ENCODE results near the gene CRYL1. TPM values are rescaled to one million over a fixed set of nuclear protein-coding genes. Genes with fewer than 3 reads are reported as not detected.
A peak's percentile ranks its signal among the peaks of the same experiment; 100 is the strongest.

The CRYL1 gene
- total and polyA plus RNA-seq, 9 of the 15 experiments (the other 6 are each of a cell fraction or from before 2014, with no cell fraction given): 1.0 to 6.9 (median 2.4) TPM

GRCh38 chr13:20426766-20427448 lies 98.8 kb downstream of the CRYL1 start:
- peaks cover 6 to 25% of the 10 kb centered on the region in 2 experiments; a peak in 4 of 5 replicates for H3K27me3 ChIP-seq (ENCODE audit: control insufficient read depth in 2 of 2, insufficient read depth in 2 of 2, low read length in 2 of 2)
- no peak overlapping the region for H3K4me2 ChIP-seq (ENCODE audit: insufficient read depth, low read length)
- no peaks in the 10 kb centered on the region for H3K36me3 ChIP-seq (ENCODE audit: control insufficient read depth, insufficient read depth, low read length)
- ATAC-seq: no peak
- no peak overlapping the region for H2AFZ ChIP-seq (ENCODE audit: low read depth, low read length)
- in situ Hi-C loops (cut with MboI): no loop called here
- no peak for FAIRE-seq
- no peak overlapping the region for H3K27ac ChIP-seq (ENCODE audit: extremely low read depth, low read depth, low read length)
- ChIA-PET CTCF (ENCODE audit: low intra/inter-chr PET ratio) (no interaction called here), POLR2A (no interaction called here)
- no peaks in the 10 kb centered on the region for H3K9me3 ChIP-seq (replicated peaks; ENCODE audit: control insufficient read depth, insufficient read depth, low read depth, low read length)
- no peaks in the 10 kb centered on the region; a peak in 2 of 5 replicates for H3K4me1 ChIP-seq (replicated peaks in 1 of 2; ENCODE audit: control insufficient read depth in 2 of 2, insufficient read depth in 2 of 2, low read length in 2 of 2)
- no peak for DNase-seq (ENCODE audit: extremely low read depth in 1 of 4, low spot score in 3 of 4)
- H3K9ac ChIP-seq (ENCODE audit: insufficient read depth in 1 of 2, low read depth in 2 of 2, low read length in 2 of 2): no peak overlapping the region
- no peak overlapping the region for H3K4me3 ChIP-seq
- no TSS peak for BruUV-seq (replicated peaks)
- H3K79me2 ChIP-seq (ENCODE audit: control insufficient read depth, insufficient read depth, low read length): no peaks in the 10 kb centered on the region
- H3K9me1 ChIP-seq (ENCODE audit: control insufficient read depth, insufficient read depth, low read length): no peaks in the 10 kb centered on the region
- intact Hi-C loops (cut with micrococcal nuclease): no loop called here
- no peaks in the 10 kb centered on the region for H4K20me1 ChIP-seq (replicated peaks; ENCODE audit: control insufficient read depth, insufficient read depth, low read length)
- WGBS (ENCODE audit: insufficient coverage, low coverage, missing lambda C conversion rate): 3% methylated on average over 11 of the region's 11 CpGs
- peak; percentile 53; the same call in 1 of the 2 replicates for TF ChIP-seq CBFA2T2 (conservative IDR thresholded peaks at IDR 0.05)
- TF ChIP-seq TOE1 (IDR thresholded peaks at IDR 0.05; ENCODE audit: borderline replicate concordance): peak; percentile 81; the same call in 1 of the 2 replicates
- no peak for TF ChIP-seq TOE1 (CRISPR knock-in tag; IDR thresholded peaks at IDR 0.05; ENCODE audit: borderline replicate concordance, low read depth)
- no peak for TF ChIP-seq RB1 (IDR thresholded peaks at IDR 0.05; ENCODE audit: low read depth)
- TF ChIP-seq TFE3 (CRISPR knock-in tag; IDR thresholded peaks at IDR 0.05): peak; percentile 90
- no peak for TF ChIP-seq WHSC1 (IDR thresholded peaks at IDR 0.05; ENCODE audit: low read length)
- no peak for TF ChIP-seq MLLT1 (IDR thresholded peaks at IDR 0.05)
- no peak for TF ChIP-seq RBBP5 (IDR thresholded peaks at IDR 0.05; ENCODE audit: borderline replicate concordance, insufficient read depth, low read length, poor library complexity, severe bottlenecking)
- no peak for TF ChIP-seq LEF1 (IDR thresholded peaks at IDR 0.05)
- no peak for TF ChIP-seq ZNF24 (IDR thresholded peaks at IDR 0.05)
- peak; percentile 55 for TF ChIP-seq USF2 (CRISPR knock-in tag; IDR thresholded peaks at IDR 0.05)
- TF ChIP-seq RUNX1 (IDR thresholded peaks at IDR 0.05; ENCODE audit: low read depth): no peak
- TF ChIP-seq ATF7 (IDR thresholded peaks at IDR 0.05): peak; percentile 25; the same call in 1 of the 2 replicates
- peak; percentile 84 for TF ChIP-seq RAD51 (IDR thresholded peaks at IDR 0.05; ENCODE audit: borderline replicate concordance, low read depth)
- TF ChIP-seq USF1 (CRISPR knock-in tag; IDR thresholded peaks at IDR 0.05): peak; percentile 41; the same call in 1 of the 2 replicates
- peak; percentile 58 for TF ChIP-seq ATF3 (IDR thresholded peaks at IDR 0.05)
- TF ChIP-seq ATF3 (CRISPR knock-in tag; conservative IDR thresholded peaks at IDR 0.05): no peak

Data from K562 (cell line).